ENCODE data around the gene TMEM37.

- TF ChIP-seq POLR2AphosphoS5 (IDR thresholded peaks at IDR 0.05) (no peak), POLR2A (IDR thresholded peaks at IDR 0.05) (no peak), CTCF (IDR thresholded peaks at IDR 0.05) (no peak)
These were observed 43.7 kb downstream of the TMEM37 start for GRCh38 chr2:119475225-119475856.
